ENCODE data around the gene BEX3.
"Not testable (repeated sequence)": the region's sequence is repeated elsewhere in the genome, so short reads cannot be mapped to it uniquely, and the experiment has no call there.

The BEX3 gene

DNA sequence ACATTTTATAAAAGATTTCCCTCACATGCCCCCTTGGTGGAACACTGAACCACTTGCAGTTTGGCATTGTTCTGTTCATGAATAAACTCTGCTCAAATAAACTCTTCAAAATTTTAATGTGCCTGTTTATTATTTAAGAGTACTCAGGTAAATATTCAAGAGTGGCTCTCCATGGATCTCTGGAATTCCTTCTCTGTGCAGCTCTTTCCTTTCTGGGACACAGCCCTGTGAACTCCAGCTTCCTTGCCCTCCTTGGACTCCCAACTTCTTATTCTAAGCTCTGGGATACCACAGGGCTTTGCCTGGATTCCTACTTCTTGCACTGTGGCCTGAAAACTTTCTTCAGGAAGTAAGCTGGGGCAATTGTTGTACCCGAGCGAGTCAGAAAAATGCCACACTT is 8.3 kb downstream of the BEX3 start:
- no peak for DNase-seq

DNA sequence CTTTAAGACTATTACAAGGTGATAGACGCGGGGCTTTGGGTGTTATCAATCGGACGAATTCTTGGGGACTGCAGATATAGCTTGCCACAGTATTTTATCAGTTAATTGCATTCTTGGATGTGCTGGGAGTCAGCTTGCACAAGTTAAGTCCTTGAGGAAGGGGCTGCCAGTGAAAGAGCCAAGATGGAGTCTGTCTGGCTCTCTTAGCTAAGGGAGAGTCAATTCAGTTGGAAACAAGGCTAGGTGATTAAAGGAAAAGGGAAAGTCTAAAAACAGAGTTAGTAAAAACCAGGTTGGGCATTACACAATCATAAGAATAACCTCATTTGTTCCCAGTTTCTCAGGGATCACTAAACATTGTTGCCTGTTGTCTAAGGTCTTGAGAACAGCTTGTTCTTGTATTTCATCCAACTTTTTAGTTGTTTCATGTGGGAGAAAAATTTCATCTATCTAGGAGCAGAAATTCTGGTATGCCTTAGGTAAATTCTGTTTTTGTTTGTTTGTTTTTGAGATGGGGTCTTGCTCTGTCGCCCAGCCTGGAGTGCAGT is 9.0 kb downstream of the BEX3 start:
- DNase-seq: not testable (repeated sequence)

DNA sequence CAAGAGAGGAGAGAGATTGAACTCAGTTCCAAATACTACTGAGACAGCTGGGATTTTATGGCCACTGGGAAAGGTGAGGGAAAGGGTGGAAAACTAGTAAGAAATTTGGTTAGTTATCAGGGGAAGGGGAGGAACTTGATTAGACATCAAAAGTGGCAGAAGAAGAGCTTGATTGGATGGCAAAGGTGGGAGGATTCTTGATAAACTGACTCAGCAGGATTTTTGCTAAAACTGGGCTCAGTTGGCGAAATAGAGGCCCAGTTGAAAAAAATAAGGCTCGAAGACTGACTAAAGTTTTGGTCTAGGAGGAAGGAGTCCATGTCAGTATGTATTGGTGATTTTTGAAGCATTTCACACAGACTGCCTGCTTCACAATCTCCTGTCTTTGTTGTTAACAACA is 10.0 kb downstream of the BEX3 start:
- no peak for DNase-seq

DNA sequence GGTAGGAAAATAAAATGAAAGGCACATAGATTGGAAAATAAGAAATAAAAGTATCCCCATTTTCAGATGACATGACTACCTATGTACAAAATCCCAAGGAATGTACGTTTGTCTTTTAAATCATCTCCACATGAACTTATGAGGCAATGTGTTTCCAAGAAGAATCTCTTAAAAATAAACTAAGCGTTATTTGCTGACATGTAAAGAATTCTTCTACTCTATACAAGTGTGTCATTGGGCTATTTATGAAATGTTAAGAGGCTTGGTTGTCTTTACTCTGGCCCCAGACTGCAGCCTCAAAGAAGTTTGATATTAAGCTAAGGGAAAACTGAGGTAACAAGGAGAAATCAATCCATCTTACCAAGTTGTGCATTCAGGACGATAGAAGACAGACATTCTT is 17.1 kb downstream of the BEX3 start:
- no peak for DNase-seq

DNA sequence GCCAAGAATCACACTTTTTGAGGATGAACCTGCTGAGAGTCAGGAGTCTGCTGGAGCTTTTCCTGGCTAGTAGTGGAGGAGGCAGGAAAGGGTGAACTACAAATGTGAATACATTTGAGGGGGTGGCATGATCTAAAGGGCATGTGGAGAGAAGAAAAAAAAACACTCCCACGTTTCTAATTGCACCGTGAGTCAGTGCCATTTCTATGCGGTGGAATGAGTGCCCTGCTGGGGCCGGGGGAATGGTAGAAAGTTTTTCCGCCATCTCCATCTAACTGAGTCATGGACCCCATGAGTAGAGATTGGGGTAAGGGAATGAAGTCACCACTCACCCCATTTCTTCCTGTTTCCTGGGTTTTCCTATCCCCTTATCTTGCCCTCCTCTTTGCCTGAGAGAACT is 19.8 kb downstream of the BEX3 start:
- DNase-seq: no peak

DNA sequence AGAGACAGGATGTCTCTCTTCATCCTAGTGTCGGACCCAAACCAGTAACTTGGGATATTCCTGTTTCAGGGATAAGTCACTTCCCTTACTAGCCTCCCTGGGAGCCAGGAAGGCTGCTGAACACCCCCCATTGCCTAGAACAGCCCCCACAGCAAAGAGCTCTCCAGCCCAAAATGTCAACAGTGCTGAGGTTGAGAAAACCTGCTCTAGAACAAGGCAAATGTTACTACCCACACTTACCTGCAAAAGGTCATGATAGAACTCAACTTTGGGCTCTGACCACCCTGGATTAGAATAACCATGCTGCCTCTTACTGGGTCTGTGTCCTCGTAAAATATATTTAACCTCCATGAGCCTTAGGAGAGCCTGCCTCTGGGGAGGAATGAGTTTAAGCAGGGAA is 20.3 kb downstream of the BEX3 start:
- DNase-seq: no peak

DNA sequence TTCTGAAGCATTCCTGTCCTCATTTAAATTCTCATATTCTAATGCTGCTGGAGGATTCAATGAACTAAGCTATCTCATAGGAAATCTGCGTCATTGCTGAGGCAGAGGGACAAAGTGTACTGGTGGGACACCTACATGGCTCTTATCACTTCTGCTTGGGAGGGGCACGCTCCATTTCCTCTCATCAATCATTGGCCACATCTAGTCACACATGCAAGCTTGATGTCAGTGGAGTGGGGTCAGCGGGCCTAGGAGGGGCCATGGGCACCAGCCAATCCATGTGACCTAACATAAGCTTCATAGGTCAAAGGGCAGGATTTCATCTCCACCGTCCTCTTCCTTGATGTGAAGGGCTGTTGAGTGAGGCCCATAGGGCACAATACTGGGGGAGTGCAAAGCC is 21.4 kb downstream of the BEX3 start:
- no peak for DNase-seq

DNA sequence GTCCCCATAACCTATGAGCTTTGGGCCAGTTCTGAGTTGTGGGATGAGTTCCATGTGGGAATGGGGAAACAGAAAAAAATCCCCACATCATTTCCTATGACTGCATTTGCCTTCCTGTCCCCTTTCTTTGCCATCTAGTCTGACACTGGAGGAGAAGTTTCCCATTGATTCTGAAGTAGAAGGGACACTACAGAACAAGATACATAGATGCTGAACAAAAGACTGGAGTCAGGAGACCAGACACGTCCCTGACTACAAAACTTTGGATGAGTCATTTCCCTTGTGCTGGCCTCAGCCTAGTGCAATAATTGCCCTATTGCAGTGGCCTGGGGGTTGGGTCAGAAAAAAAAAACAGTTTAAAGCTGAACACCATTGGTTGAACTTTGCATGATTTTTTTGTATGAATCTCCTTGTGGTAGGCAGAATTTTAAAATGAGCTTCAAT is 22.1 kb downstream of the BEX3 start:
- no peak for DNase-seq

DNA sequence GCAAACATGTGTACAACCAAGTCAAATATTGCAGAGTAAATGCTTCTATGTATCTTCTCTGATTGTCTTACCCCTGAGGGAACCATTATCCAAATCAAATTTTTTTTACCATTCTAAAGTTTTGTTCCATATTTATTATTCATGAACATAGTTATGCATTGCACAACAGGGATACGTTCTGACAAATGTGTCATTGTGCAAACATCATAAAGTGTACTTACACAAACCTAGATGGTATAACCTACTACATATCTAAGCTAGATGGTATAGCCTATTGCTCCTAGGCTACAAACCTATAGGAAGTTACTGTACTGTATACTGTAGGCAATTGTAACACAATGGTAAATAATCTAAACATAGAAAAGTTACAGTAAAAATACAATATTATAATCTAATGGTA is 23.4 kb downstream of the BEX3 start:
- DNase-seq: no peak

DNA sequence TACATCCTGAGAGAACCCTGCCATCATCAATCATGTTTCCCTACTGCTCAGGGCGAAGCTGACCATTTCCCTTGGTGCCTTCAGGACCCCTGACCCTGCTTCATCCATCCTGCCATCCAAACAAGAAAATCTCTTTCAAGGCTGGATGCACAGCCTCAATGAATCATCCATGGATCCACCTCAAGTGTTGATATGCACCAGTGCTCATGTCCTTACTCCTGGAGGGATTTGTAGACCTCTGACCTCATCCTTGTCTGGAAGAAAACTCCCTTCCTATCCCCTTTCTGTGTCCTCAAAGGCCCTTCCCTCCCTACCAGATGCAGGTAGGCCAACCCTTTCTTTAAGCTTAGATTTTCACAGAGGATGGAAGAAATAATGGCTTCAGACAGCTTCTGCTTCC is 24.6 kb downstream of the BEX3 start:
- DNase-seq: no peak

DNA sequence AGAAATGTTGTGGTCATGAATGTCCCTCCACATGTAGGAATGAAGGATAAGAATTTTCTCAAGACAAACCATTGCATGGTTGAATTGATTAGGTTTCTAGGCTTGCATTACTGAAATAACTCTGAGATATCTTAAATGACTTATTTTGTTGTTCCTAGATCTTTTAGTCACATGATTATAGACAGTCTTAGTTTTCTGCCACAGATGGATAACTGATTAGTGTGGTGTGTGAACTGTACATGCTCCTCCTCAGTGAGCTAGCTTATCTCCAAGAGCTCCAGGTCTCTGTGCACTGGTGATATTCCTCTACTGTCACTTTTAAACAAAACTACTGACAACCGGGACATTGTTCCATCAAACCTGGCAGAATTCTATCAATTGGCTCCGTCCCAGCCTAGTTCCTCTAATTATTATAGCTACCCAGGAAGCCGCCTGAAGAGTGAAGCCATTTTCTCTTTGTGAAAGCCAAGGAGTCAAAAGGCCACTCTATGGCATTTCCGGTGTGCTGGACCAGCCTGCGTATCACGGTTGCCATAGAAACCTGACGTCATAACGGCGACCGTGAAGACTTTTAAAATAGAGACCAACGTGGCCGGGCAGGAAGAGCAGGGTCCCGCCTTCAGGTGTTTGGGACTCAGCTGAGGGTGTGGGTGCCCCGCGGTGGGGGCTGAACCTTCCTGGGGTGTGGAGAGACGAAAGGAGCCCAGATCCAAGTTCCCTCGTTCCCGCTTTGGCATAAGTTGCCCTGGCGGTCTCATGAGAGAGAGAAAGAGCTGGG is 28.1 kb downstream of the BEX3 start:
- DNase-seq: peak in 1 of 2 donors; percentile 3

DNA sequence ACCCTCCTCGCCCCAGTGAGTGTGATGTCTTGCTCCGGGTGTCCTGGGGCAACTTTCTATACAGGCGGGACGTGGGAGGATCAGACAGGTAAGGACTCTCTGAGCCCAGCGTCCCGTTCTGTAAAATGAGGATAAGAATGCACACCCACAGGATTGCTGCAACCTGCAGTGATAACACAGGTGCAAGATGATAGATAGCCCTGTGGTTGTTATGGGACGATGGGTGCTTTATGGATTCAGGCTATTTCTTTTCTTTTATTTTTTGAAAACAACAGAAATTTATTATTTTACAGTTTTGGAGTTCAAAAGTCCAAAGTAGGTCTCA is 28.6 kb downstream of the BEX3 start:
- DNase-seq: no peak

DNA sequence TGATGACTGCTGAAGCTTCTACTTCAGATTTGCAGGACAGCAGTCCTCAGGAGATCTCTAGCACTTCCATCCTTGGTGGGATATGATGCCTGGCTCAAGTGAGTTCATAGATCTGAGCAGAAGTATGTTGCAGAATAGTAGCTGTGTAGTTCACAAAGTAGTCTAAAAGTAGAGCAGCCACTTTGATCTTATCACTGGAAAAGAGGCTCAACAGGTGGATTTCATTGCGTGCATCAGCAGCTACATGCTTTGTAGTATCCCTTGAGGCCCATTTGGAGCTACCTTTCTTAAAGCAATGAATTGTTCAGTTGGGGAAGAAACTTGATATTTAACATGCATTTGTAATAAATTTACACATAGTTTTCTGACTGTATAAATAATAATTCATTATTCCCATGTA is 29.9 kb downstream of the BEX3 start:
- no peak for DNase-seq

DNA sequence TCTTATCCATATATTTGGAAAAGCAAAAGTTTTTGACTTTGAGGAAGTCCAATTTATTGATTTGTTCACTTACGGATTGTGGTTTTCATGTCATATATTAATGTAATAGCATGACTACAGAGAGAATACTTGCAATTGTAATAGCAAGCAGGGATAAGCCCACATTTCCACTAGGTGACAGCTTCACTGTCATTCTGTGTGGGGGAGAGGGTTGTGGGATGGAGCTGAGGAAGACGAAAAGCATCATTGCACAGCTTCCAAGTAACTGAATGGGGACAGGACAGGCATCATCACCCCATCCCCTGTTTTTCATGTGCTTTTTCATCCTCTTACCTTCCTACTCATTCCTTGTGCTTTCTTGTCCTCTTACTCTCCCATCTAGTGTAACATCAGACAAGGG is 31.4 kb downstream of the BEX3 start:
- no peak for DNase-seq

DNA sequence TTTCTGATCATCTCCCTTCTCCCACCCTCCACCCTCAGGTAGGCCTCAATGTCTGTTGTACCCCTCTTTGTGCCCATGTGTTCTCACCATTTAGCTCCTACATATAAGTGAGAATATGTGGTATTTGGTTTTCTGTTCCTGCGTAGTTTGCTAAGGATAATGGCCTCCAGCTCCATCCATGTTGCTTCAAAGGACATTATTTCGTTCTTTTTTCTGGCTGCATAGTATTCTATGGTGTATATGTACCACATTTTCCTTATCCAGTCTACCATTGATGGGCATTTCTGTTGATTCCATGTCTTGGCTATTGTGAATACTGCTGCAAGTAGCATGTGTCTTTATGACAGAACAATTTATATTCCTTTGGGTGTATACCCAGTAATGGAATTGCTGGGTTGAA is 35.4 kb downstream of the BEX3 start:
- not testable (repeated sequence) for DNase-seq

DNA sequence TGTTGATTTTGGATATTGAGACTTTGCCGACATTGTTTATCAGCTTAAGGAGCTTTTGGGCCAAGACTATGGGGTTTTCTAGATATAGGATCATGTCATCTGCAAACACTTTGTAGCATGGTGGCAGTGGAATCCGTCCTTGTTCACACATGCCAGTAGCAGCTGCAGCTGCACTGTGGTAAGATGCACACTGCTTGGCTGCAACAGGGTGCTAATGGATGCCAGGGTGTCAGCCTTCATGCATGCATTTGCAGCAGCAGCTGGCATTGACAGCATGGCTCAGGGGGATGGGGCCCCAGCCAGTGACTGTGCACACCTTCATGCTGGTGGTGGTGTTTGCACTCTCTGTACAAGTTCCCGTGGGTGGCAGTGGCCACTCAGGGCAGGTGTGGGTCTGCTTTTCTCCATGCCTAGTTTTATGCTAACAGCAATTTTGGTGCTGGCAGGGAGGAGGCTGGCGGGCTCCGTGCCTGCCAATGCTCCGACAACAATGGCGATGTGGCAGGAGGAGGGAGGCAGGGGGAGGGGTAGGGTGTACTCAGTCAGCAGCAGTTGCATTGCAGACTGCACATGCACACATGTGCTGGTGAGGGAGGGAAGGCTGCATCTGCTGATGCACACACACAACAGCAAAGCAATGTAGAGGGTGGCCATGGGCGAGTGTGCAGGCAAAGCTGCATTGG is 37.5 kb downstream of the BEX3 start:
- no peak for DNase-seq

DNA sequence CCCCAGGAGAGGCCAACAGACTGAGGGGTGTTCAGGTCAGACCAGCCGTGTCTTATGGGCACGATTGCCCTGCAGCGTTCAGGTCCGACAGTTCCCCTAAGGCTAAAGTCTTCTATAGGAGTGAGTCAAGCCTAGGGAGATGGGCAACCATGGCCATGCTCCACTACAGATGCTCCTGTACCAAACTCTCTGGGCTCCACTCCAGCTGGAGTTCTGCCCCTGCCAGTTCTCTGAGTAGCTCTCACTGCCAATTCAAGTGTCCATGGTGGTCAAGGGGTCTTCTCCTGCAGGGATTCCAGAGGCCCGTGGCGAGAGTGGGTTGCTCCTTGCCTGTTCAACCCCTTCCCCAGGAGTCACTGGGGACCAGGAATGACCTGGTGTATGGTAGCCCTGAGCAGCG is 38.2 kb downstream of the BEX3 start:
- DNase-seq: no peak

DNA sequence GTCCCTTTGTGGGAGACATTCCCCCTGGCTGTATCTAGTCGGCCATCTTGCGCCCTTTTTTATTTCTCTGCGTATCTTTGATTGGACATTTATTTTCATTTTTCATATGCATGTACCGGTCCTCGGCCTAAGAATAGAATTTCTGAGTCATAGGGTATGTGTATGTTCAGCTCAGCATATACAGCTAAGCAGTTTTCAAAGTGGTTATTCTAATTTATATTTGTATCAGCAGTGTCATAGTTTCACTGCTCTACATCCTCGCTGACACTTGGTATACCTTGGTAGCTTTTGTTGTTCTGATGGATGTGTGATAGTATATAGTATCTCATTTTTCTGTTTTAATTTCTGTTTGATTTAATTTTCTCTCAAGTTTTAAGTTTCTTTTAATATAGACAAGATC is 38.7 kb downstream of the BEX3 start:
- DNase-seq: no peak

DNA sequence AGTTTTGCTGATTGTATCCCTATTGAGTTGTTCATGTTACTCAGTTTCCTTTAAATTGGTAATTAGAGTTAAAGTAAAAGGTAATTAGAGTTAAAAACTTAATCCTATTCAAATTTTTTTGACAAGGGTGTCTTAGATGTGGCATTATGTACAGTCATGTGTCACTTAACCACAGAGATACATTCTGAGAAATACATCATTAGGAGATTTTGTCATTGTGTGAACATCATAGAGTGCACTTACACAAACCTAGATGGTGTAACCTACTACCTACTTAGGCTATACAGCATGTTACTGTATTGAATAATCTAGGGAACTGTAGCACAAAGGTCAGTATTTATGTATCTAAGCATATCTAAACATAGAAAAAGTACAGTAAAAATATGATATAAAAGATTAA is 39.2 kb downstream of the BEX3 start:
- DNase-seq: no peak

DNA sequence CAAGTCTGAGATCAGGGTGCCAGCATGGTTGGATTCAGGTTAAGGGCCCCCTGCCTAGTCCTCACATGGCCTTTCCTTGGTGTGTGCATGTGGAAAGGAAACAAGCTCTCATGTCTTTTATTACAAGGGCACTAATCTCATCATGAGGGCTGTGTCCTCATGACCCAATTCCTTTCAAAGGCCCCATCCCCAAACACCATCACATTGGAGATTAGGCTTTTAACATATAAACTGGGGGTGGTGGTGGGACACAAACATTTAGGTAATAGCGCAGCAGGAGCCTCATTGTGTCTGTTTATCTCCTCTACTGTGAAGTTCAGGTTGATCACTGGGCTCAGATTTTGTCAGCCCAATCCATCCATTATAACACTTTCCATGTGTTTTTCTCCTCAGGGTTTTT is 41.0 kb downstream of the BEX3 start:
- no peak for DNase-seq

DNA sequence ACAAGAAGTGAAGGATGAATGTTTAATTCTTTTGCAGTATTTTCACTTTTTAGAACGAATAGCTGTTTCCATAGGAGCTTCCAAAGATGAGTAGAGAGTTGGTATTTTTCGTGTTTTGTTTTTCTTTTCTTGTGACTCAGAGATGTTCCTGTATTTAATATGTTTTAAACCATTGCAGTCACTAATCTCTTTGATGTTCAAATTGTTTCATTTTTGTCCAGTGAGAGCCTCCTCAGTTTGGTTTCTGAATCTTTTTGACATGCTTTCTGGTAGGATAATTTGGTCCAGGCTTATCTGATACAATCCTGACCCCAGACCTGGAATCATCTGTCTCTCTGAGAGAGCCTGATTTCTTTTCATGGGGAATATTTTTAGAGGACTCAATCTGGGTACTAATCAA is 41.6 kb downstream of the BEX3 start:
- no peak for DNase-seq

DNA sequence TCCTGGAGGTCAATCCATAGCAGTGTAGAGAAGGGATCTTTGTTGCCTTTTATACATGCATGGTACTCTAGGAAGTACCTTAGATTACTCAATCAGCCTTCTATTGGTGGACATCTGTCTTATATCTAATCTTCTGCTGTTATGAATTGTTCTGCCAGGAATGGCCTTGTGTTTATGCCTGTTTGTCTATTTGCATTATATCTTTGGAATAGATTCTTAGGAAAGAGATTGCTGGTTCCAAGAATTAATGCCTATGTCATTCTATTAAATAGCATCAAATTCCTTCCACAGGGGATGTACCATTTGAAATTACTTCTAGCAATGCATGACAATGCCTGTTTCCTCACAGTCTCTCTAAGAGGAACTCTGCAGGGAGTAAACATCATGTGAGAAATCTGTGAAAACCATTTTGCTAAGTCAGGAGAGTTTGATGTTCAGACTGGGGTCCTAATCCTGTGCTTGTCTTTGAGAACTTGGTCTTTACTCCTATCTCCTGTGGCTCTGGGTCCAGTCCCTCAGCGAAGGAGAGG is 42.5 kb downstream of the BEX3 start:
- no peak for DNase-seq

DNA sequence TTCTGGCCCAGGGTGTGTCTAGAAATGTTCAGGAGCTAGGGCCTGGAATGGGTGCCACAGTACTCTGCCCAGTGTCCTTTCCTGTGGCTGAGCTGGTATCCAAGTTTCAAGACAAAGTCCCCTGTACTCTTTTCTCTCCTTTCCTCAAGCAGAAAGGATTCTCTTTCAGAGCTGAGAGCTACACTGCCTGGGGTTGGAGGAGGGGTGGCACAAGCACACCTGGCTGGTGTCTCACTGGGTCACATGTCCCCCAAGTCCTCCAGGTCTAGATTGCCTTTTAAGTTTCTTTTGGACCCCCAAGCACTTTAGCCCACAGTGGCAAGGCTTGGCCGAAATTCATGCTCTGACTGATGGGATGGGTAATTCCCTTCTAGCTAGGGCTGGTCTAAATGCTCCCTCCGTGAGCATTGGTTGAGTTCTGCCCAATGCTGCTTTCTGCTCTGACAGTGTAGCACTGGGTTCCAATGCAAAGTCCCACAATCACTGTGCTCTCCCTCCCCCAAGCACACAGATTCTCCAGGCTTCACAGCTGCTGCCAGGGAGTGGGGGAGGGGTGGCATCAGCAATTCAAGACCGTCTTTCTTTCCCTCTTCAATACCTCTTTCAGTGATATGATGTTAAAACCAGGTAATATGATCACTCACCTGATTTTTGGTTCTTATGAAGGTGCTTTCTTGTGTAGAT is 47.8 kb downstream of the BEX3 start:
- DNase-seq: no peak
